Loucy (cell line): Measurements from ENCODE around the gene RNPS1.

ENCODE experiments used
- CTCF ChIP-seq: fragments of 200-600 bp; sonication (generic); conservative IDR thresholded peaks from 2 replicates; pipeline ENCODE4 v1.5.1; 2014; ENCODE audit warnings: mild to moderate bottlenecking, antibody characterized with exemption, low read length
- EZH2phosphoT487 ChIP-seq: fragments of 200-600 bp; IDR thresholded peaks from 2 replicates; pipeline ENCODE4 v1.6.1; 2018; ENCODE audit warnings: antibody characterized with exemption, mild to moderate bottlenecking, moderate library complexity, borderline replicate concordance

- TF ChIP-seq CTCF = no peak
- no peak for TF ChIP-seq EZH2phosphoT487
These were observed 15.1 kb upstream of the RNPS1 start for GRCh38 chr16:2282866-2283555.
